Kidney (tissue), 14 donors: ENCODE results near the gene GRIK2. TPM values are rescaled to one million over a fixed set of nuclear protein-coding genes. Genes with fewer than 3 reads are reported as not detected.

Experiments used
- DNase-seq, 5 donors: peaks; one replicate each; pipeline ENCODE4 v3.0.0-alpha.2; 2013 to 2020
- FAIRE-seq: peaks from 2 replicates; lab custom pipeline; 2012; peaks lifted over from hg19 to GRCh38; lab: Jason Lieb, UNC
- H3K27ac ChIP-seq, 2 donors: one replicate each; pipeline ENCODE4 v1.7.0; 2013; ENCODE audit warnings: low read depth in 2 of 2, low read length in 2 of 2, inconsistent platforms in 1 of 2
- H3K27me3 ChIP-seq: one replicate; pipeline ENCODE4 v1.7.1; 2013; ENCODE audit warnings: low read length, inconsistent platforms; ENCODE audit not compliant: control insufficient read depth, insufficient read depth
- H3K36me3 ChIP-seq, 3 donors: one replicate each; pipeline versions ENCODE4 v1.7.0 to v1.7.1; 2013; ENCODE audit warnings: low read length in 3 of 3, control low read depth in 1 of 3, inconsistent platforms in 1 of 3; ENCODE audit not compliant: insufficient read depth in 3 of 3, control insufficient read depth in 2 of 3
- H3K4me1 ChIP-seq, 3 donors: one replicate each; pipeline versions ENCODE4 v1.7.0 to v1.7.1; 2013; ENCODE audit warnings: low read length in 3 of 3, inconsistent platforms in 1 of 3, low read depth in 1 of 3; ENCODE audit not compliant: control insufficient read depth in 2 of 3, insufficient read depth in 2 of 3
- H3K4me3 ChIP-seq, 3 donors: one replicate each; pipeline versions ENCODE4 v1.7.0 to v1.8.1; 2013; ENCODE audit warnings: low read length in 3 of 3, control low read depth in 1 of 3, inconsistent platforms in 1 of 3
- H3K9ac ChIP-seq, 3 donors: one replicate each; pipeline versions ENCODE4 v1.7.0 to v1.7.1; 2013; ENCODE audit warnings: low read length in 3 of 3, control low read depth in 1 of 3, inconsistent platforms in 1 of 3
- H3K9me3 ChIP-seq, 3 donors: one replicate each; pipeline versions ENCODE4 v1.7.0 to v1.7.1; 2013; ENCODE audit warnings: low read length in 3 of 3, control low read depth in 1 of 3, inconsistent platforms in 1 of 3; ENCODE audit not compliant: control insufficient read depth in 2 of 3, insufficient read depth in 1 of 3
- CTCF ChIP-seq: IDR thresholded peaks from 3 replicates; pipeline ENCODE4 v1.5.1; 2012; ENCODE audit warnings: mild to moderate bottlenecking, moderate library complexity, borderline replicate concordance; ENCODE audit not compliant: insufficient read depth; ENCODE audit errors: extremely low read depth
- intact Hi-C: fragments of 100-400 bp; cut with DNase I; formaldehyde crosslinking; loops from one replicate; pipeline ENCODE4 v1.11.1; 2022
- polyA plus RNA-seq: library from polyadenylated mRNA; stranded (reverse); fragments of 350-450 nt; fragmentation: Illumina TruSeq; extraction: RNeasy Lipid Tissue Mini Kit (QIAGEN cat#74804); gene quantifications from one replicate; pipeline ENCODE4 v1.2.3, GENCODE V29; 2014; ENCODE audit warnings: low read depth, low replicate concordance; ENCODE audit not compliant: insufficient read depth
- total RNA-seq: library from RNA; stranded (reverse); fragmentation: NEBNext Ultra II Directional; extraction: Animal tissue kit (Norgen Biotek cat#: 25700); gene quantifications from one replicate; pipeline ENCODE4 v1.2.1, GENCODE V29; 2021
- donor health status: control.
- donor health status: control.
- donor health status: control.
- donor health status: control.
- donor health status: control.
- donor health status: DM: yes; HTN: yes; CAD: no.
- donor health status: Normal renal cell carcinoma (clear cell type).

The GRIK2 gene
- total and polyA plus RNA-seq, 2 donors from 2014 or later: 0.82 to 1.4 TPM

- no peak for FAIRE-seq
Observed at GRCh38 chr6:101403216-101403945, 9.9 kb downstream of the GRIK2 start.

GRCh38 chr6:101404775-101405174, 11.3 kb downstream of the GRIK2 start:
- Histone ChIP-seq H3K4me3 (no peak overlapping the region), H3K4me1 (peaks cover 0 to 3% (median 0%) of the 10 kb centered on the region in 3 donors), H3K27ac (no peak overlapping the region), H3K9ac (no peak overlapping the region), H3K36me3 (no peaks in the 10 kb centered on the region), H3K9me3 (no peaks in the 10 kb centered on the region), H3K27me3 (peaks cover 22% of the 10 kb centered on the region)
- no peak for TF ChIP-seq CTCF
- intact Hi-C loops: no loop called here
- FAIRE-seq (no peak), DNase-seq (no peak)

More at GRCh38 chr6:101403216-101403945, 9.9 kb downstream of the GRIK2 start:
- H3K4me3 ChIP-seq: no peak overlapping the region
- no peak for TF ChIP-seq CTCF
- peaks cover 0 to 3% (median 0%) of the 10 kb centered on the region in 3 donors for H3K4me1 ChIP-seq
- no peaks in the 10 kb centered on the region for H3K9me3 ChIP-seq
- no peaks in the 10 kb centered on the region for H3K36me3 ChIP-seq
- DNase-seq: peak in 4 of 5 donors; percentile 64 to 80 (median 78)
- H3K27ac ChIP-seq: no peak overlapping the region
- no peak overlapping the region for H3K9ac ChIP-seq
- intact Hi-C loops: no loop called here
- peaks cover 32% of the 10 kb centered on the region for H3K27me3 ChIP-seq

- no peaks in the 10 kb centered on the region for H3K36me3 ChIP-seq
- no peaks in the 10 kb centered on the region for H3K27me3 ChIP-seq
- FAIRE-seq: no peak
- H3K4me3 ChIP-seq: no peak overlapping the region
- H3K4me1 ChIP-seq: no peaks in the 10 kb centered on the region
- no peak overlapping the region for H3K27ac ChIP-seq
- DNase-seq: no peak
- TF ChIP-seq CTCF: no peak
- no peak overlapping the region for H3K9ac ChIP-seq
- no peaks in the 10 kb centered on the region for H3K9me3 ChIP-seq
- intact Hi-C loops: no loop called here
Observed at GRCh38 chr6:101413773-101414172, 20.3 kb downstream of the GRIK2 start.
